ENCODE data around the gene TMEM43.

The TMEM43 gene

GRCh38 chr3:14152963-14153355 is 28.1 kb downstream of the TMEM43 start:
- FAIRE-seq, result no peak

GRCh38 chr3:14153663-14154062 is 28.8 kb downstream of the TMEM43 start:
- FAIRE-seq, result no peak

DNA sequence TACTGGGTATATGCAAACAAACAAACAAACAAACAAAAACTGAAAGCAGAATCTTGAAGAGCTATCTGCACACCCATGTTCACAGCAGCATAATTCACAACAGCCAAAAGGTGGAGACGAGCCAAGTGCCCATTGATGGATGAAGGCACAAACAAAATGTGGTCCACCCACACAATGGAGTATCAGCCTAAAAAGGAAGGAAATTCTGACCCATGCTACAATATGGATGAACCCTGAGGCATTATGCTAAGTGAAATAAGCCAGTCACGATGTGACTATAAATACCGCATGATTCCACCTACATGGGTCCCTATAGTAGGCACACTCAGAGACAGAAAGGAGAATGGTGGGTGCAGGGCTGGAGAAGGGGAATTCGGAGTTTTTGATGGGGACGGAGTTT is 29.4 kb downstream of the TMEM43 start:
- FAIRE-seq, result no peak

DNA sequence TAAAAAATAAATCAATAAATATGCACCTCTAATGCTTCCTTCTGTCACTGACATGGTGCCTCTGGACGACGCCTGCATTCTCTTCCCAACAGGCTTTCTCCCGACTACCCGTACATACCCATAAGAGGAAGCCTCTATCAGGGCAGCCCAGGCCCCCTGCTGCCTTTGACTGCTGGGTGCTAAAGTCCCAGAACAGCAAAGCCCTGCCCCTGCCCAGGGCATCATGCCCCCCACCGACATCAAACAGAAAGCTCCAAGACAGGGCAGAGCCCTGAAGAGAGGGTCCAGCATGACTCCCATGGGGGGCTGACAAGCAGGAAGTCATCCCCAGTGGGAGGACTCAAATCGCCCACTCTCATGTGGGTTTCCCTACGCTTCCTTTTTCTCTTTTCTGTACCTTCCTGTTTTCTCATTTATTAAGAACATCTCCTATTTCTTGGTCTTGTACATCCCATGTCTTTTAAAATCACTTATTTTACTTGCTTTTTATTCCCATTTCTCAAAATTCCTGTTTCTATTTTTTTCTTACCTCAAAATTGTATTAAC is 30.1 kb downstream of the TMEM43 start:
- no peak for FAIRE-seq

GRCh38 chr3:14156201-14156600 is 31.3 kb downstream of the TMEM43 start:
- no peak for FAIRE-seq

GRCh38 chr3:14156843-14157561 is 32.1 kb downstream of the TMEM43 start:
- no peak for FAIRE-seq

DNA sequence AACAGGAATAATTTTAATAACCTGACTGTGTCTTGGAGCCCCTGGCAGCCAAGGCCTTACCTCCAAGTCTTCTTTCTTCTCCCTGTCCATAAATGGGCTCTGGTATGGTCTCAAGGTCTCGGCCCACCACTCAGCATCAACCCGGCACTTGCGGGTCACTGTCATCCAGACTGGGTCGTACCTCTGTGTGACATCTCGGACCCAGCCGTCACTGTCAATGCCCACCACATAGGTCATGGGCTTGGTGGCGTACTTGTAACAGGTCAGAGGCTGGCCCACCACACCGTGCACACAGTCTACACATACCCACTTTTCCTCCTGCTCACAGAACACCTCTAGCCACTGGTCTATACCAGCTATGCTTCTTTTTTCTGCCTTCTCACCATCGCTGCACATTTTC is 33.1 kb downstream of the TMEM43 start:
- no peak for FAIRE-seq

- FAIRE-seq, result no peak
Measured at GRCh38 chr3:14158370-14158769, 33.5 kb downstream of the TMEM43 start.

DNA sequence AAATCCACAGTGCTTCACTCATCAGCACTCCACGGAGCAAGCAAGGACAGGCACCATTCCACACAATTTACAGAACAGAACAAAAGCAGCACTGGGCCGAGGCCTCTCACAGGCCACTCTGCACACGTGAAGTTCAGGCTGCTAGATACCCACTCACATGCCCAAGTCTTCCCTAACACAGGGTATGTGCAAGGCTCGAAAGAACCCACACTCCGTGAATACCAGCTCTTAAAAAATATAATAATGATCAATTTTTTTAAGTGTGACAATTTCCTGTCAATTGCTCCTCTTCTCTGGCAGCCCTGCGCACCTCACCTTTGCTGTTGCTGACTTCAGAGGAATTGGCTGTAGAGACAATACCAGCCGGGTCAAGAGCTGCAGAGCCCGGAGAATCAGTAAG is 34.6 kb downstream of the TMEM43 start:
- FAIRE-seq, result no peak

DNA sequence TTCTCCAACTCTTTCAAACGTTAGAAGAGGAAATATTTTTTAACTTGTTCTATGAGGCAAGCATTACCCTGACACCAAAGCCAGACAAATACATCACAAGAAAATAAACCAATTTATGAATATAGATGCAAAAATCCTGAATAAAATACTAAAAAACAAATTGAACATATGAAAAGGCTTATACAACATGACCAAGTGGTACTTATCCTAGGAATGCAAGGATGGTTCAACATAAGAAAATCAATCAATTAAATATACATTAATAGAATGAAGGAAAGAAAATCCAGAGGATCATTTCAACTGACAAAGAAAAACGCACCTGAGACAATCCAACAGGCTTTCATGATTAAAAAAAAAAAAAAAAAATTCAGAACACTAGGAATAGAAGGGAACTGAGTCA is 36.4 kb downstream of the TMEM43 start:
- FAIRE-seq, result no peak

GRCh38 chr3:14162178-14162577 is 37.3 kb downstream of the TMEM43 start:
- no peak for FAIRE-seq

DNA sequence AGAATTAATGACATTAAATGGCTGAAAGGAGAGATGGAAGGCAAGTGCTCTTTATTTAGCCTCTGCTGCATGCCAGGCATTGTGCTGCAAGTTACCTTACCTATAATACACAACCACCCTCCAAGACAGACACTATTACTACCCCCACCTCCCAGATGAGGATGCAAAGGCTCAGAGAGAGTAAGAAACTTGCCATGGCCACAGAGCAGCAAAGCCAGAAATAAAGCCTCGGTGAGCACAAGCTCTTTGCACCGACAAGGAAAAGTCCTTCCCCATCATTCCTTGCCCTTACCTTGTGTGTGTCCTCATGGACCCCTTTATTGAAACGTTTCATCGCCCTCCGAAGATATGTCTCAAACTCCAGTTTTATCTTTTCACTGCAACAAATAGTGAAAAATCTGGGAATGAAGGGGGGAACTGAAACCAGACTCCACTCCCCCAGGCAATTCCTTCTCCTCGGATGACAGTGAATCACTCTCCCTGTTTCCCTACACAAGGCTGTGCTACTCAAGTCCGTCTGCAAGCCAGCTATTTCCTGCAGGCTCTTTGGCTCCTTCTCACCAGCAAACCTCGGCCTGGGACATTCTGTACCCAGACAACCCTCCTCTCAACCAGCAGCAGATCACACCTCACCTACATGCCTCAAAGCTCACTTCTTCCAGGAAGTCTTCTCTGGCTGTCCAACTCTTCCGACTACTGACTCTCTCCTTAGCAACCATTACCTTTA is 42.2 kb downstream of the TMEM43 start:
- no peak for FAIRE-seq

- FAIRE-seq, result no peak
Measured at GRCh38 chr3:14169435-14169834, 44.6 kb downstream of the TMEM43 start.

GRCh38 chr3:14169871-14170270 is 45.0 kb downstream of the TMEM43 start:
- FAIRE-seq, result no peak

GRCh38 chr3:14170531-14171159 is 45.8 kb downstream of the TMEM43 start:
- no peak for FAIRE-seq

DNA sequence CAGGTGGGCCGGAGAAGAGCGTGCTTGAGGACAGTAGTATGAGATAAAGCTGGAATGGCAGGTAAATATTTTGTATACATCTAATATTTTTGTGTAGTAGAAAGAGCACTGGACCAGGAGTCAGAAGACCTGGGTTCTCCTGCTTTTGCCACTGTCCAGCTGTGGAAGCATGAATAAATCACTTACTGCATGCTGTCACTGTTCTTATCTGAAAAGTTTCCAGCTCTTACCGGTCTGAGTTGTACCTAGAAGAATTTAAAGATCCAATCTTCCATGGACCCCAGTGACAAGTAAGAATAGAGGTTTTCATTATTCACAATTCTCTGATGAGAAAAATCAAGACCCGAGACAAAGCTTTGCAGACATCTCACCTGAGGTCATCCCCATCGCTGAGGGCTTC is 47.6 kb downstream of the TMEM43 start:
- no peak for FAIRE-seq

- FAIRE-seq, result no peak
Measured at GRCh38 chr3:14174483-14174882, 49.6 kb downstream of the TMEM43 start.

DNA sequence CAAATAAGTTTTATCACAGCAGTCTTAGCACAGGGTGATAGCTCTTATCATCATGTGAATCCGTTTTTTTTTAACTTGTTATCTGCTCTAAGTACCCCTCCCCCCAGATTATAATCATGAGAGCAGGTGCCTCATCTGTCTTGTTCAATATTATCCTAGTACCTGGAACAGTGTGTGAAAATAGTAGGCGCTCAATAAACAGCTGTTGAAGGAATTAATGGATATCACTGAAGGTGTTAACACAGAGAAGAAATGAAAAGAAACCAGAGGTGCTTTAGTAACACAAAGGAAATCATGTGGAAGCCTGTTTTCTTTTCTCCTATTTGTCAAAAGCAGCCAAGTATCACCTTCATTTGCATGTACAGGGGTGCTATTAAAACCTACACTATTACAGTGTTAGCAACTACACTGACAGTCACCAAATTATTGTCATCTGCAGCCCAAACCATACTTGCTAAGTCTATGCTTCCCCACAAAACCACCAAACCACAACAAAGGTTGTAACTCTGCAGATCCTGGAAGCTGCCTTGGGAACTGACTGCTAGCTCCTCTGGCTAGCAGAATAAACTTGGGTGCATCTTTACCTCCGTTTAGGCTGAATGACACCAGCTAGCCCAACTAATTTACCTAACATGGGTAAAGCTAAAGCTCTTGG is 50.7 kb downstream of the TMEM43 start:
- no peak for FAIRE-seq

- FAIRE-seq, result peak; percentile 53
Measured at GRCh38 chr3:14177580-14178246, 52.9 kb downstream of the TMEM43 start.

DNA sequence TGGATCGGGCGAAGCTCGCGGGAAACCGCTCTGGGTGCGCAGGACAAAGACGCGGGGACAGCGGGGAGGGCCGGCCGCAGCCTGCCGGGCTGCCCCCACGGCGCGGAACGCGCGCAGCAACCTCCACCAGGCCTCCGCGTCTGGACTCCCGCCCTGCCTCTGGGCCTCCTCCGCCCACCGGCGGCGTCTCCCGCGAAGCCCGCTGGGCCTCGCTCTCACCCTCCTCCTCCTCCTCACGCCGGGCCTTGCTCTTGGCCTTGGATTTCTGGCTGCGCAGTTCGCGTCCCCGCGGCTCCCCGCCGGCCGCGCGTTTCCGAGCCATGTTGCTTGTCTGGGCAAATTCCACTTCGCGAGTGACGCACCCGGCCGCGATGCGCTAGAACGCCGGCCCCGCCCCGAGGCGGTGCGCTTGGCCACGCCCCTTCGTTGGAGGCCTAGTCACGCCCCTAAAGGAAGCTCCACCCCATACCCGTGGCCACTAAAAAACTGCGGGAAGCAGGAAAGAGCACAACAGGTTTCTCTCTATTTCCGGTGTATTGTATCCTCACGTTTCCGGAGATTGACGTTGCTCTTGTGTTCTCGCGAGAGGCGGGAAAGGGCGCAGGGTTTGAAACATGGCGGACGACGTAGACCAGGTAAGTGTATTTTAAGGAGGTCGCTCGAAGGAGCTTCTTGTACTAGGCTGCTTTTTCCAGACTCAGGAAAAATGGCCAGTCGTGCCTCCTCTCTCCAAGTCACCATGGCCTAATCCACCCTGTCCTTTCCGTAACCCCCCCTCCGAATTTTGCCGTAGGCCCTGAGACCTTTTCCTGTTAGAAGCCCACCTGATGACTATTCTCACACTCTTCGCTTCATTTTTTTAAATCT is 53.6 kb downstream of the TMEM43 start, which contains the start of the genes LSM3 and XPC:
TSS of gene LSM3 (plus strand) at position 571 of the 867 bp plus-strand sequence. CDS start at position 615, 44 bp downstream.
TSS of gene XPC (minus strand) at position 355 of the 867 bp plus-strand sequence. CDS start at position 322, 33 bp downstream.
- peak; percentile 94 for FAIRE-seq

DNA sequence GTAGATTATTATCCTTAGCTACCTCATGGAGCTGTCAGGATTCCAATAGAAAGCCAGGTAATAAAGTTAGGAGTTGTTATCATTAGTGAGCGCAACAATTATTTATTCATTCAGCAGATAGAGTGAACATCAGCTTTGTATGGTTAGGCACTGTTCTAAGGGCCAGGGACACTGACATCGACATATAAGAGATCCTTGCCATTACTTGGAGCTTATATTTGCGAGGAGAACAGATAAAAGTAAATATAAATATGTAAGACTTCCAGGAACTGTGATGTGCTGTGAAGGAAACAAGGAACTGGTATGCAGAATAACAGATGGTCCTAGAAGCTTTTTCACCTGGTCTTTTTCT is 54.2 kb downstream of the TMEM43 start:
- FAIRE-seq, result no peak

- FAIRE-seq, result no peak
Measured at GRCh38 chr3:14179795-14180194, 54.9 kb downstream of the TMEM43 start.
